ENCODE measurements around the gene ITGA1. TPM values are rescaled to one million over a fixed set of nuclear protein-coding genes. Genes with fewer than 3 reads are reported as not detected.

Gene ITGA1
- total and polyA plus RNA-seq, 9 donors = 4.9 to 41.2 (median 14.7) TPM

DNA sequence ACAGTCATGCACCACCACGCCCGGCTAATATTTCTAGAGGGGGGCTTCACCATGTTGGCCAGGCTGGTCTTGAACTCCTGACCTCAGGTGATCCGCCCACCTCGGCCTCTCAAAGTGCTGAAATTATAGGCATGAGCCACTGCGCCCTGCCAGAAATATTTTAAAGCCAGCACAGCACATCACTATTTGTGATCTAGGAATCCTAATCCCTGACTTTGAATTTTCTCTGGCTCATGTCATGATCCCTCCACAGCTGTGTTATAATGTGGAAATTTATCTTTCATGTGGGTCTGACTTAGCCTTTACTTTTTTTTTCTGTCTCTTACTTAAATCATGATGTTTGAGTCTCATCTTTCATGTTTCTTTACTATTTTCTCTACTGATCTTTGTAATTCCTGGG is 18.7 kb upstream of the ITGA1 start:
- WGBS, 3 donors = 88 to 92% (median 89%) methylated on average over 5 of the region's 5 CpGs
- H3K9me3 ChIP-seq = no peaks in the 10 kb centered on the region
- TF ChIP-seq EP300 (IDR thresholded peaks at IDR 0.05) (no peak), POLR2A (IDR thresholded peaks at IDR 0.05) (no peak)
- TF ChIP-seq, protein P1, sequence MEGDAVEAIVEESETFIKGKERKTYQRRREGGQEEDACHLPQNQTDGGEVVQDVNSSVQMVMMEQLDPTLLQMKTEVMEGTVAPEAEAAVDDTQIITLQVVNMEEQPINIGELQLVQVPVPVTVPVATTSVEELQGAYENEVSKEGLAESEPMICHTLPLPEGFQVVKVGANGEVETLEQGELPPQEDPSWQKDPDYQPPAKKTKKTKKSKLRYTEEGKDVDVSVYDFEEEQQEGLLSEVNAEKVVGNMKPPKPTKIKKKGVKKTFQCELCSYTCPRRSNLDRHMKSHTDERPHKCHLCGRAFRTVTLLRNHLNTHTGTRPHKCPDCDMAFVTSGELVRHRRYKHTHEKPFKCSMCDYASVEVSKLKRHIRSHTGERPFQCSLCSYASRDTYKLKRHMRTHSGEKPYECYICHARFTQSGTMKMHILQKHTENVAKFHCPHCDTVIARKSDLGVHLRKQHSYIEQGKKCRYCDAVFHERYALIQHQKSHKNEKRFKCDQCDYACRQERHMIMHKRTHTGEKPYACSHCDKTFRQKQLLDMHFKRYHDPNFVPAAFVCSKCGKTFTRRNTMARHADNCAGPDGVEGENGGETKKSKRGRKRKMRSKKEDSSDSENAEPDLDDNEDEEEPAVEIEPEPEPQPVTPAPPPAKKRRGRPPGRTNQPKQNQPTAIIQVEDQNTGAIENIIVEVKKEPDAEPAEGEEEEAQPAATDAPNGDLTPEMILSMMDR (IDR thresholded peaks at IDR 0.05) = no peak
- H3K4me1 ChIP-seq (ENCODE audit: insufficient read depth) = no peaks in the 10 kb centered on the region
- H3K4me3 ChIP-seq = no peak overlapping the region
- intact Hi-C loops (cut with DNase I) = no loop called here
- H3K36me3 ChIP-seq = no peaks in the 10 kb centered on the region
- no peak overlapping the region for H3K27ac ChIP-seq
- DNase-seq = no peak
- no peaks in the 10 kb centered on the region for H3K27me3 ChIP-seq

GRCh38 chr5:52770287-52770939 is 17.3 kb upstream of the ITGA1 start:
- Histone ChIP-seq H3K9me3 (no peaks in the 10 kb centered on the region), H3K27me3 (no peaks in the 10 kb centered on the region), H3K4me3 (no peak overlapping the region), H3K4me1 (ENCODE audit: insufficient read depth) (no peaks in the 10 kb centered on the region), H3K27ac (no peak overlapping the region), H3K36me3 (no peaks in the 10 kb centered on the region)
- intact Hi-C loops (cut with DNase I) = no loop called here
- TF ChIP-seq, protein P1 (IDR thresholded peaks at IDR 0.05) = no peak
- TF ChIP-seq EP300 (IDR thresholded peaks at IDR 0.05) = no peak
- no peak for TF ChIP-seq POLR2A (IDR thresholded peaks at IDR 0.05)
- DNase-seq = no peak
- 97 to 99% (median 97%) methylated on average over 4 of the region's 4 CpGs for WGBS, 3 donors

- Histone ChIP-seq H3K27ac (no peak overlapping the region), H3K9me3 (no peaks in the 10 kb centered on the region), H3K27me3 (no peaks in the 10 kb centered on the region), H3K4me3 (no peak overlapping the region), H3K36me3 (no peaks in the 10 kb centered on the region), H3K4me1 (ENCODE audit: insufficient read depth) (no peaks in the 10 kb centered on the region)
- no peak for TF ChIP-seq EP300 (IDR thresholded peaks at IDR 0.05)
- TF ChIP-seq, protein P1 (IDR thresholded peaks at IDR 0.05) = no peak
- TF ChIP-seq POLR2A (IDR thresholded peaks at IDR 0.05) = no peak
- WGBS, 3 donors = 73 to 90% (median 89%) methylated on average over 3 of the region's 3 CpGs
- intact Hi-C loops (cut with DNase I) = no loop called here
- DNase-seq = no peak
Observed at GRCh38 chr5:52771343-52772039, 16.2 kb upstream of the ITGA1 start.

GRCh38 chr5:52772668-52773067 is 15.0 kb upstream of the ITGA1 start:
- no peak for DNase-seq
- TF ChIP-seq POLR2A (IDR thresholded peaks at IDR 0.05) (no peak), EP300 (IDR thresholded peaks at IDR 0.05) (no peak)
- TF ChIP-seq, protein P1 (IDR thresholded peaks at IDR 0.05) = no peak
- no peaks in the 10 kb centered on the region for H3K36me3 ChIP-seq
- intact Hi-C loops (cut with DNase I) = no loop called here
- H3K27me3 ChIP-seq = no peaks in the 10 kb centered on the region
- no peaks in the 10 kb centered on the region for H3K4me1 ChIP-seq (ENCODE audit: insufficient read depth)
- H3K4me3 ChIP-seq = no peak overlapping the region
- no peaks in the 10 kb centered on the region for H3K9me3 ChIP-seq
- no peak overlapping the region for H3K27ac ChIP-seq
